HepG2 (cell line): ENCODE results near the gene TMEM235. TPM values are rescaled to one million over a fixed set of nuclear protein-coding genes. Genes with fewer than 3 reads are reported as not detected.
A peak's percentile ranks its signal among the peaks of the same experiment; 100 is the strongest.

ENCODE experiments used
- AGO2 ChIP-seq: fragments of 200-400 bp; formaldehyde crosslinking; optimal IDR thresholded peaks from 2 replicates; pipeline ENCODE3; 2017; ENCODE audit warnings: mild to moderate bottlenecking, low read depth, low read length, moderate library complexity
- ATF7 ChIP-seq, 2 experiments: fragments of 450-650 bp in 1 of 2; sonication (generic) in 1 of 2; formaldehyde crosslinking in 1 of 2; IDR thresholded peaks; 2 replicates each; pipeline versions ENCODE4 v1.4.0 to v1.6.1; 2016 to 2020; ENCODE audit warnings: antibody characterized with exemption in 1 of 2, mild to moderate bottlenecking in 1 of 2, missing genetic modification reagents in 1 of 2
- HDAC6 ChIP-seq: fragments of 200-600 bp; sonication (generic); IDR thresholded peaks from 2 replicates; pipeline ENCODE4 v1.7.0; 2017; ENCODE audit warnings: mild to moderate bottlenecking, antibody characterized with exemption, low read length, low read depth
- KDM2A ChIP-seq: sonication (generic); formaldehyde crosslinking; IDR thresholded peaks from 2 replicates; pipeline ENCODE4 v1.4.0; 2020; ENCODE audit warnings: low read depth, missing genetic modification reagents, borderline replicate concordance
- KIAA2018 ChIP-seq: sonication (generic); formaldehyde crosslinking; IDR thresholded peaks from 2 replicates; pipeline ENCODE4 v1.5.0; 2020; ENCODE audit warnings: mild to moderate bottlenecking, missing genetic modification reagents, borderline replicate concordance
- MTF1 ChIP-seq: sonication (generic); formaldehyde crosslinking; IDR thresholded peaks from 2 replicates; pipeline ENCODE4 v1.5.0; 2020; ENCODE audit warnings: missing genetic modification reagents
- POLR2AphosphoS5 ChIP-seq: IDR thresholded peaks from 2 replicates; pipeline ENCODE4 v1.6.1; 2012; ENCODE audit warnings: low read depth, low read length
- SALL2 ChIP-seq: sonication (generic); formaldehyde crosslinking; IDR thresholded peaks from 2 replicates; pipeline ENCODE4 v1.8.1; 2023; ENCODE audit warnings: mild to moderate bottlenecking, missing genetic modification reagents, inconsistent platforms
- ZBTB33 ChIP-seq: sonication (generic); formaldehyde crosslinking; IDR thresholded peaks from 2 replicates; pipeline ENCODE4 v1.4.0; 2020; ENCODE audit warnings: missing genetic modification reagents
- ZNF18 ChIP-seq: sonication (generic); formaldehyde crosslinking; IDR thresholded peaks from 2 replicates; pipeline ENCODE4 v1.8.0; 2022; ENCODE audit warnings: mild to moderate bottlenecking, missing genetic modification reagents; ENCODE audit not compliant: insufficient replicate concordance
- ZNF512 ChIP-seq: sonication (generic); formaldehyde crosslinking; IDR thresholded peaks from 2 replicates; pipeline ENCODE4 v1.4.0; 2020; ENCODE audit warnings: mild to moderate bottlenecking, missing genetic modification reagents
- ZNF558 ChIP-seq: sonication (generic); formaldehyde crosslinking; IDR thresholded peaks from 2 replicates; pipeline ENCODE4 v1.9.0; 2022; ENCODE audit warnings: mild to moderate bottlenecking, missing genetic modification reagents, borderline replicate concordance
- polyA plus RNA-seq, 8 experiments: library from polyadenylated mRNA; depleted of rRNA in 3 of 8; stranded (reverse) in 7 of 8; unstranded in 1 of 8; fragments of >200 nt; fragmentation: Illumina TruSeq in 4 of 8; extraction: Trizol in 4 of 8; gene quantifications; 2 replicates each; pipeline versions ENCODE4 v1.2.1 to v1.2.3, GENCODE V29; 2011 to 2016; ENCODE audit warnings: low read depth in 4 of 8, missing spikeins in 1 of 8, mixed read lengths in 1 of 8; ENCODE audit not compliant: insufficient read depth in 1 of 8
- total RNA-seq, 5 experiments: library from RNA; depleted of rRNA; stranded (reverse); fragments of >200 nt; fragmentation: Illumina TruSeq; extraction: Trizol; gene quantifications; 2 replicates each; pipeline ENCODE4 v1.2.3, GENCODE V29; 2016; ENCODE audit warnings: low read depth in 1 of 5

Gene TMEM235
- total and polyA plus RNA-seq, 2 of the 13 experiments (the other 11 are each of a cell fraction or from before 2014, with no cell fraction given), result not detected

GRCh38 chr17:78204387-78205123, 26.9 kb upstream of the TMEM235 start (continued):
- no peak for TF ChIP-seq KIAA2018 (CRISPR knock-in tag)
- no peak for TF ChIP-seq HDAC6
- TF ChIP-seq SALL2 (CRISPR knock-in tag), result no peak
- TF ChIP-seq ZNF558 (CRISPR knock-in tag), result 0 out of 2 replicates have a peak, but pooled peaks have one; percentile 70
- no peak for TF ChIP-seq ZNF512 (CRISPR knock-in tag)
- no peak for TF ChIP-seq ATF7 (IDR thresholded peaks at IDR 0.05)
- TF ChIP-seq ATF7 (CRISPR knock-in tag; IDR thresholded peaks at IDR 0.05), result no peak; the same call in 1 of the 2 replicates
- TF ChIP-seq ZBTB33 (CRISPR knock-in tag), result no peak
- TF ChIP-seq AGO2, result peak; percentile 71
- TF ChIP-seq KDM2A (CRISPR knock-in tag), result no peak
- no peak for TF ChIP-seq MTF1 (CRISPR knock-in tag)
- no peak for TF ChIP-seq ZNF18 (CRISPR knock-in tag)
- 0 out of 2 replicates have a peak, but pooled peaks have one; percentile 45 for TF ChIP-seq POLR2AphosphoS5
